Measurements from ENCODE around the gene GPC3. TPM values are rescaled to one million over a fixed set of nuclear protein-coding genes. Genes with fewer than 3 reads are reported as not detected.

GPC3 gene
- total and polyA plus RNA-seq, 2 of the 4 experiments (the other 2 are of a cell fraction), result not detected

- no peak overlapping the region for H3K23ac ChIP-seq (ENCODE audit: low read depth, low read length)
- no peak overlapping the region for H3K4me3 ChIP-seq (ENCODE audit: insufficient read depth, low read depth, low read length)
- WGBS, 2 experiments (ENCODE audit: extremely low coverage in 2 of 2, insufficient read length in 1 of 2), result 47% methylated on average over 9 of the region's 40 CpGs; no CpG with 5 or more reads in 1 of the 2 experiments
- H3K56ac ChIP-seq (ENCODE audit: extremely low read depth, insufficient read depth, low read length), result no peak overlapping the region
- H3K4me2 ChIP-seq (ENCODE audit: low read depth, low read length), result no peak overlapping the region
- dilution Hi-C loops (cut with HindIII; ENCODE audit: low sequenced_read_pairs, unreplicated experiment), result no loop called here
- H4K8ac ChIP-seq (ENCODE audit: low read depth in 2 of 2, low read length in 2 of 2), result no peak overlapping the region
- no peak overlapping the region for H4K5ac ChIP-seq (ENCODE audit: low read depth, low read length)
- H3K9ac ChIP-seq (ENCODE audit: low read depth, low read length), result no peak overlapping the region
- TF ChIP-seq CHD1 (IDR thresholded peaks at IDR 0.05; ENCODE audit: low read depth, low read length) (no peak), BHLHE40 (IDR thresholded peaks at IDR 0.05; ENCODE audit: low read depth, low read length) (no peak), MAFK (IDR thresholded peaks at IDR 0.05; ENCODE audit: low read depth, low read length) (no peak), MXI1 (IDR thresholded peaks at IDR 0.05; ENCODE audit: borderline replicate concordance, low read depth, low read length) (no peak), CTCF (conservative IDR thresholded peaks at IDR 0.05; ENCODE audit: low read depth, low read length) (no peak), SMC3 (IDR thresholded peaks at IDR 0.05; ENCODE audit: low read depth, low read length) (no peak), USF2 (IDR thresholded peaks at IDR 0.05; ENCODE audit: low read depth, low read length) (no peak), MAZ (IDR thresholded peaks at IDR 0.05; ENCODE audit: borderline replicate concordance, low read depth, low read length) (no peak), POLR2A (IDR thresholded peaks at IDR 0.05; ENCODE audit: low read depth, low read length) (no peak), RAD21 (IDR thresholded peaks at IDR 0.05; ENCODE audit: low read length) (no peak), NFE2L2 (IDR thresholded peaks at IDR 0.05; ENCODE audit: low read depth, low read length) (no peak)
- no peaks in the 10 kb centered on the region for H3K9me1 ChIP-seq (ENCODE audit: insufficient read depth, low read length)
- no peak overlapping the region for H2BK15ac ChIP-seq (ENCODE audit: low read depth, low read length)
- no peak overlapping the region for H3K18ac ChIP-seq (ENCODE audit: low read depth, low read length)
- H3K27me3 ChIP-seq (ENCODE audit: control insufficient read depth, insufficient read depth, low read length), result peaks cover 6% of the 10 kb centered on the region; the same call in 1 of the 2 replicates
- DNase-seq, result no peak
- no peak overlapping the region for H2BK20ac ChIP-seq (ENCODE audit: low read depth, low read length)
- no peaks in the 10 kb centered on the region for H3K4me1 ChIP-seq (ENCODE audit: control insufficient read depth, insufficient read depth, low read length)
- H3K14ac ChIP-seq (replicated peaks; ENCODE audit: low read depth, low read length), result no peak overlapping the region
- H4K91ac ChIP-seq (ENCODE audit: insufficient read depth, low read depth, low read length), result no peak overlapping the region
- in situ Hi-C loops (cut with MboI; ENCODE audit: low sequenced_read_pairs), result no loop called here
- no peaks in the 10 kb centered on the region for H3K36me3 ChIP-seq (ENCODE audit: control insufficient read depth, insufficient read depth, low read length)
- no peak overlapping the region for H2AK9ac ChIP-seq (replicated peaks; ENCODE audit: low read depth, low read length, poor library complexity)
- POLR2A ChIA-PET (ENCODE audit: unreplicated experiment), result no interaction called here
- BruUV-seq (replicated peaks), result no TSS peak
- CTCF ChIA-PET, result no interaction called here
- H3K4ac ChIP-seq (ENCODE audit: low read depth, low read length), result no peak overlapping the region
- no peak overlapping the region for H2BK120ac ChIP-seq (ENCODE audit: low read depth, low read length)
- H3K27ac ChIP-seq (ENCODE audit: insufficient read depth, low read length), result no peak overlapping the region
- no peak overlapping the region for H2AK5ac ChIP-seq (ENCODE audit: low read depth, low read length)
- no peaks in the 10 kb centered on the region for H4K20me1 ChIP-seq (ENCODE audit: insufficient read depth, low read length)
- H2BK5ac ChIP-seq (ENCODE audit: low read depth, low read length, poor library complexity, severe bottlenecking), result no peak overlapping the region
- no peak overlapping the region for H2AFZ ChIP-seq (replicated peaks; ENCODE audit: low read length, poor library complexity)
- no peak for ATAC-seq (ENCODE audit: low read depth)
- peaks cover 3% of the 10 kb centered on the region; the same call in 1 of the 2 replicates for H3K9me3 ChIP-seq (ENCODE audit: control insufficient read depth, insufficient read depth, low read length)
- intact Hi-C loops (cut with micrococcal nuclease), result no loop called here
- H3K79me1 ChIP-seq (ENCODE audit: low read depth in 1 of 2, low read length in 2 of 2), result no peaks in the 10 kb centered on the region
Observed at GRCh38 chrX:133983974-133984845, 1.2 kb downstream of the GPC3 start.

Data from IMR-90 (cell line).